HG03439 (cell line): ENCODE data around the gene FGF1.

Source experiments
- ATAC-seq: cut with Tn5 transposase; IDR thresholded peaks from one replicate; pipeline ENCODE4 v1.9.1; 2021; ENCODE audit warnings: mild to moderate bottlenecking, moderate library complexity; ENCODE audit not compliant: unreplicated experiment

The FGF1 gene

DNA sequence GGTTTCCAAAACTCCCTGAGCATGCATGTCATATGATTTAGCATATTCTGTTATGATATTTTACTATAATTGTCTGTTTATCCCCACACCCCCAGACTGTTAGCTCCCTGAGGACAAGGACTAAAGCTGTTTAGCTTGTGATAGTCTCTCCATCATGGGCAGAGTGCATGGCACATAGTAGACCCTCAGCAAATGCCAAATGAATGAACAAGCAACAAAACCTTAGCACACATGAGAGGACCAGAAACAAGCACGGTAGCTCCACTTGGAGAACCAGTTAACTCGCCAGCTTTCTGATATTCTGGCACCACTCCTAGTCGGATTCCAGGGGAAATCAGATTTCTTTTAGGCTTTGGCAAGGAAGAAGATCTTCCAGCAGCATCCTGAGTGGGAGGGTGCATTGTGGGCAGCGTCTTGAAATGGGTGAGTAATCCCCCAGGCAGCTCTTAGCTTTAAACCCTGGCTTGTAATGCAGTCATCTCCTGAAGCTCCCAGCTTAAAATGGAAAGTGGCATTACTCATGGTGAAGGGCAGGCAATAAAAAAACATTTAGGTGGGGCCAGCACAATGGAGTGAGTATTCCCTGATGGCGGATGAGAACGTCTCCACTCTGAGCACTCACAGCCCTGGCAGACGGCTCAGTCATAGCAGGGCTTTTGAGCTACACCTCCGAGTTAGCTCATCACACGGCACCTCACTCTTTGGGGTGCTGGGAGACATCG lies 41.1 kb downstream of the FGF1 start:
- no peak for ATAC-seq

DNA sequence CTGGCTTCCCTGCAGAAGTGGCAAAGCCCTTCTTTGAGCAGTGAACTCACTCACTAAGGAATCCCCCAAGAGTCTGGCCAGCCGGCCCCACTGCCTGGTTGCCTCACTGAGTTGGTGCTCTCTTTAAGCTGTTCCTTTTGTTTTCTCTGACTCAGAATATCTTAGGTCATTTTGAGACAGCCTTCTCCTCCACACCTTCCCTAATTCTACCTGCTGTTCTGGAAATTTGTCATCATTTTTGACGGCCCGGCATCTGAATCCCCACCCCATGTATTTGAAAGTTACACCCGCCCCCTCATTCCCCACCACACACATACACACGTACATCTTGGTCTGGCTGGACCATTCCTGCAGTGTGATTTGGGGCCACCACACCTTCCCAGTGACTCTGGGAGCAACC lies 41.8 kb downstream of the FGF1 start:
- no peak for ATAC-seq

DNA sequence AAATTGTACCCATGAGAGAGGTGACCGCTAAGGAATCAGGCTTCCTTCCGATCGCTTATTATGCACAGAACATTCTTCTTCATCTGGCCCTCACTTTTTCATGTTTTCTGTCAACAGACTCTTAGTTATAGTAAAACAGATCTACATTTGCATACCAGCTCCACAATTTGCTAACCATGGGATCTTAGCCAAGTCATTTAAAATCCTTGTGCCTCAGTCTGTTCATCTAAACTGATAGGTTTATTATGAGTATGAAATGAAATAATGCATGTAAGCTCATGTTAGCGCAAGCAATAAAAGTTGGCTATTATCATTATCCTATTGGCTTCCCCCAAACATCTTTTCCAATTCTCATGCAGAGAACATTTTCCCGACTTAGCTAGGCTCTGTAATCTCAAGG lies 42.3 kb downstream of the FGF1 start:
- no peak for ATAC-seq

DNA sequence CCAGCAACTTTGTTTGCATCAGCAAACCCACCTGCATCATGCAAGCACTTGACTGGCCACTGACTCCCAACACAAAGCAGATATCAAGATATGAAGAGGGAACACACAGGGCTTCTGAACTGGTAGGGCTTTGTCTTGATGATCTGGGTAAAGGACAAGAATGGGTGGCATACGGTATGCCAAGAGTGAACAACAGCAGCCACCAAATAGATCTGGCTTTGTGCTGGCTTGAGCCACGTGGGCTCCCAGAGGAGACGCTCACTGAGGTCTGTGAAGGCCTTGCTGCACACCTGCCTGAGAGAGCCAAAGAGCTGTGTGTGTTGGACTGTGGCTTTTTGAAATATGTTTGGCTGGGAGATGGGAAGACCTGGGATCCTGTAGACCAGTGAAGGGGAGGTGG lies 43.5 kb downstream of the FGF1 start:
- no peak for ATAC-seq

DNA sequence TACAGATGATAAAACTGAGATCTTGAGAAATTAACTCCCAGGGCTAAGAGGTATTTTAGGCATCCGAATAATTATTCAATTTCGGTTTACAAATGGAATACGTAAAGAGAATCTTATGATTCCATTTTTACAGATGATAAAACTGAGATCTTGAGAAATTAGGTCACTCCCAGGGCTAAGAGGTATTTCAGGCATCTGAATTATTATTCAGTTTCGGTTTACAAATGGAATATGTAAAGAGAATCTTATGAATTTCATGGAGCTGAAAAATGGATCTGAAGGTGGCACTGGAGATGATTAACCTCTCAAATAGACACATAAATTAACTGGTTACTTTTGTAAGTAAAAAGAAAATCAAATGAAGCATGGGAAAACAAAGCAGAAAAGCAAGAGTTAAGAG lies 44.2 kb downstream of the FGF1 start:
- no peak for ATAC-seq

DNA sequence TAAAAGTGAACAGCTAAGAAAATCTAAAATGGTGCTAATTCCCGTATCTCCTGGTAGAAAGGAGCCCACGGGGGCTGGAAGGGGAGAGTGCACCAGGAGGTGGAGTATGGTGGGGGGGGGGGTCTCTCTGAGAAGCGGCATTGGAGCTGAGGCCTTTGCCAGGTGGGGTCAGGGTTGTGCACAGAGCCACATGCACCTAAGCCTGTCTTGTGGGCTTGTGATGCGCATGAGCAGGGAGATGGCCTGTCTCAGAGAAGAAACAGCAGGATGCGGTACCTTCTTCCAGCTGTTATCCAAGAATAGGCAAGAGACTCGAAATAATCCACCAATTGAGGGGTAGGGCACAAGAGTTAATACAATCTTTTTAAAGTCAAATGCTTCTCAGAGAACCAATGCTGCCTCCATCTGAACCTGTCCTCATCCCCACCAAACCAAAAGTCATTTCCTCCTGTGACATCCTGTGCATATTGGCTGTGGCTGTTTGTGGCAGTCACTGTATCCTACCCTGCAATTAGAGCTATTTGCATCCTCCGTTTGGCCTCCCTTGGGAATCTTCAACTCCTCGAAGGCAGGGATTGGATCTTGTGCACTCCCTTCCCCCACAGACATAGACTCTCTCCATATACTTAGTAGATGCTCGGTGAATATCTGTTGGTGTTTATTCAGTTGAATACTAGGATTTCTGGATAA lies 45.4 kb downstream of the FGF1 start:
- ATAC-seq = no peak

DNA sequence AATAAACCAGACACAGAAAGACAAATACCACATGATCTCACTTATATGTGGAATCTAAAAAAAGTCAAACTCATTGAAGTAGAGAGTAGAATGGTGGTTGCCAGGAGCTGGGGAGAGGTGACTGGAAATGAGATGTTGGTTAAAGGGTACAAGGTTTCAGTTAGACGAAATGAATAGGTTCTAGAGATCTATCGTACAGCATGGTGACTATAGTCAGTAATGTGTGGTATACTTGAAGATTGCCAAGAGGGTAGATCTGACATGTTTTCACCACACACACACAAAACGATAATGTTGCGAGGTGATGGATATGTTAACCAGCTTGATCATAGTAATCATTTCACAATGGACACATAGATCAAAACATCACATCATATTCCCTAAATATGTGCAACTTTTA lies 46.4 kb downstream of the FGF1 start:
- no peak for ATAC-seq

DNA sequence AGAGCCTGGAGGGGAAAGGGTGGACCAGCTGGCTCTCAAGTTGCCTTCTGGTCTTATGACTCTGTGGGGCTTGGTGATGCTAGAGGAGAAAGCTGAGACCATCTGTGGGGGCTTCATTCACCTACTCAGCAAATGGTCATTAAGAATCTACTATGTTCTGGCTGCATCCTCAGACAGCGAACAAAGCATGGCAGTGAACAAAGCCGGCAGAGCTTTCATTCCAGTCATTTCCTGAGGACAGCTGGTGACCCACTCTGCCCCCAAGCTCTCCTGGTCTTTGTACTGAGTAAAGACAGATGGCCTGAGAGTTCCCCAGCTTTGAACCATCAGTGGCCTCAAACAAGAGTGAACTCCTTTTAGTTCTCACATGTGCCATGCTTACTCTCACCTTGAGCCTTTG lies 48.0 kb downstream of the FGF1 start:
- ATAC-seq = no peak

DNA sequence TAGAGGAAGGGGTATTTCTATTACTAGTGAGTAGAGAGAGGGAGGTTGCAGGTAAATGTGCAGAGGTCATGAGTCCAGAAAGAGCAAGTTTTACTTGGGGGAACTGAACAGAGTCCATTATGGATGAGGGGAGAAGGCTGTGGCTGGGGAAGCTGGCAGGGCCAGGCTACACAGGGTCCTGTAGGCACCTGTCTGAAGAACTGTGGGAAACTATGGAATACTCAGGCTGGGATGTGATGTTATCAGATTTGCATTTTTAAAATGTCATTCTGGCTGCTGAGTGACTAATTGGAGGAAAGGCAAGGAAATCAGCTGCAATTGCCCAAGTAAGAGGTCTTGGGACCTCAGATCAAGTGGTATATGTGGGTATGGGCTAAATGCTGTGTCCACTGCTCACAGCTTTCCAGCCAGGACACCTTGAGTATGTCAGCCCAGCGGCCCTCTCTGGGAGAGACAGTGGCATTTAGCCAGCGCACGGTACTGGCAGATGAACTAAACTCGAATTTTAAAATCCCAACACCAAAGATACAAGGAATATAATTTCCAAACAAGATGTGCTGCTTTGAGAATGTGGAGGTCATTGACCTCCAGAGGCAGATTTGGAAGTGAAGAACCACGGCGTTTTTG lies 49.1 kb downstream of the FGF1 start:
- ATAC-seq = no peak

DNA sequence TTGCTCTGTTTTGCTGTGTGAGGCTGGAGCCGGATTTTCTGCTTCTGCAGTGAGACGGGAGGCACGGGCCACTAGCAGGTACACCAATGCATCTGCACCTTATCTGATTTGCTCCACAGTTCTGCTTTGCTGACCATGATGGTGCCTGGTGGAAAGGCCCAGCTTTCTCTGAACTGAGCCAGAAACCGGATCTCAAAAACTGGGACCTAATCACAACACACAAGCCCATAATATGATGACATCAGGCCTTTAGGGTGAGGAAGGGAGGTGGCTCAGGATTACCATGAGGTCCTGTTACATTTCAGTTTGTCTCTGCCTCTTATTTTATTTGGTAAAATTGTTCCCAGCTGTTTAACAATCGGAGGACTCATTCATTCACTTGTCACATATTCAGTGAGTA lies 49.8 kb downstream of the FGF1 start:
- ATAC-seq = no peak

DNA sequence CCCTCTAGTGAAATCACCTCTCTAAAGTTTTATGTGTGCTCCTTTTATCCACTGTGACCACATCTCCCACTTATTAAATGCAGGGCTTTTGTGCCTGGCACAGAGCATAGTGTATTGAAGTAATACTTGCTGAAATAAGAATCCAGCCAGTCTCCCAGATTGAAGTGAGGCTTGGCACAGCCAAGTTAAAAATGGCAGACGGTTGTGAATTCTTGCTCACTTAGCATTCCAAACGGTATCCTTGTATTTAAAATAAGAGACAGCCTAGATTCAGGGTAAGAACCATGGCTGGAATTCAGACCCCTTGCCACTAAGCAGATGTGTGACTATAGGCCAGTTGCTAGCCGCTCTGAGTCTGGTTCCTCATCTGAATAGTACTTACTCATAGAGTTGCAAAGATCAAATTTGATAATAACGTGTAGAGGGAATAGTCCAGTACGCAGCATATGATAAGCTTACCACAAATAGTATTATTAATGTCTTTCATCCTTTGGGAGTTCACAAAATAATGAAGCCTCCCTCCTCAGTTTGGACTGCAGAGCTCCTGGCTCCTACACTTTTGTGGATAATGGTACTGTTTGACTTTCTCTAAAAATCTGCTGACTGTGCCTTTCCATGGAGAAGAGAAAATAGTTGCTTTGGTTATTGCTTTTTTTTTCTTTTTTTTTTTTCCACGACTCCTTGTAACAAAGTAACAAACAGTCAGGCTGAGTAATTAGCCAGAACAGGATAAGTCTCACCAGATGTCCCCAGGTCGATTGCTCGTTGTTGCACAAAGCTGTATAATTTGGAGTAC lies 51.5 kb downstream of the FGF1 start:
- no peak for ATAC-seq

DNA sequence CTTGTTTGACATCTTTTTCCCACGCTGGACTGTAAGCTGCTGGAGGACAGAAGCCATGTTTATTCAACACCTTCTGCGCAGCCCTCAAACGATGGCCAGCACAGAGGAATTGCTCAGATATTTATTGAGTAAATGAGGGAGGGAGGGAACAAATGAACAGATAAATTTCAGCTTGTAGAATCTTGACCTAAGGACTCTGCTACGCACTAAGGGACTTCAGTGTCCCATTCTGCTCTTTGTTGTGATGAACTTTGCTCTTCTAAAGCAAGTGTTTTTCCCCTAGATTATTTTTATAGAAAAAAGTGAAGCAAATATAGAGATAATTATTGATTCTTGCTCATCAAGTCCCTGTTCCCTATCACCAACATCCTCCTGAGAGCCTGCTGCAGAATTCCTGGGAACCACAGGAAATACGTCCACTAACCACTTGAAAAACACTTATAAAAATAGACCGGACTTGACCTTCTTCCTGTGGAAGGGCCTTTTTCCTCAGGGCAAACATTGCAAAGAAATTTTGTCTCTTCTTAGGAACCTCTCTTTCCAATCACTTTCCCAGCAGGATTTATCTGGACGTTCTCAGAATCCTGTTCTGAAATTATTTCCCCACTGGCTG lies 54.9 kb downstream of the FGF1 start:
- ATAC-seq = no peak

DNA sequence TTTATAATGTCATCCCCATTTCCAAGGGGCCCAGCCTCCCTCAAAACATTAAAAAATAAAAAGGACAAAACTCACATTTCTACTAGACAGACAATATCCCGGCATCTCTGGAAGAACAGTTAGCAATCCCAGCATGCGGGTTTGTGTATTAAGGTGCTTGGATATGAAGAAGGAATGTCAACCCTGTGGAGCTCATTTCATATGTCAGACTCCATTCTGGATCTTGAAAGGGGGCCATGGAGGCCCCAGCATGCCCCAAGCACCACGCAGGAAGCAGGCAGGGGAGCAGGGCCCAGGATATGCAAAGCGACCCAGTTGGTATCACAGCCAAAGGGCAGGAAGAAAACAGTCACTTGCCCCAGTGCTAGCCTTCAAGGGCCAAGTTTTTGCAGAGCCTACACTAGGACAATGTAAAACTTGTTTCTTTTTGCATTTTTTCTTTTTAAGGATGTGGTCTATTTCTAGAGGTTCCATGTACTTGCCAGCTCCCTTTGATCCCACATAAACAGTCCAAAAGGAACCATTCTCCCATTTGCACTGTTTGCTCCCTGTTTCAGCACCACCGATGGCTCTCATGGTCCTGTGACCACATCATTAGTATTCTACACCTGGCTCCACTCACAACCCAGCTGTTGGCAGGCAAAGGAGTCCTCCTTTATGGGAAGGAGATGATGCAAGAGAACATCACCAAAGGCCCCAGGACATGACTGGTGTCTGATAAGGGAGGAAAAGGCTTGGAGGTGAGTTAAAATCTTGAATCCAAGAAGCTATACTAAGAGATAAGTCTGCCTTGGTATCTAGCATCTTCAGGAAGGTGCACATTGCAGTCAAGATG lies 58.3 kb downstream of the FGF1 start:
- ATAC-seq = no peak

DNA sequence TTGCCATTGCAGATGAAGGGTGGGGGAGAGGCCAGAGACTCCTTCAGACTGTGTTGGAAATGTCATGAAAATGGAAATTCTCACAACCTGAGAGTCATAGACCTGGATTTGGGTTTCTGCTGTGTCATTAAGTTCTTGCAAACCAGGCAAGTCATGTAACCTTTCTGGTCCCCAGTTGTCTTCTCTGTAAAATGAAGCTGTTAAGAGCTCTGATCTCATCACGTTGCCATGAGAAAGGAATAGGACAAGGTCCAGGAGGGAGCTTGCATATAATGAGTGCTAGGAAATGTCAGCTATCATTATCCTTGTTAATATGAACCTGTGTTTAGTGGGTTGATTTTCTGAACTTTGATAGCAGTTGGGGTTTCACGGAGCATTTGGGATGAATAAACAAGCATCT lies 59.1 kb downstream of the FGF1 start:
- ATAC-seq = no peak

DNA sequence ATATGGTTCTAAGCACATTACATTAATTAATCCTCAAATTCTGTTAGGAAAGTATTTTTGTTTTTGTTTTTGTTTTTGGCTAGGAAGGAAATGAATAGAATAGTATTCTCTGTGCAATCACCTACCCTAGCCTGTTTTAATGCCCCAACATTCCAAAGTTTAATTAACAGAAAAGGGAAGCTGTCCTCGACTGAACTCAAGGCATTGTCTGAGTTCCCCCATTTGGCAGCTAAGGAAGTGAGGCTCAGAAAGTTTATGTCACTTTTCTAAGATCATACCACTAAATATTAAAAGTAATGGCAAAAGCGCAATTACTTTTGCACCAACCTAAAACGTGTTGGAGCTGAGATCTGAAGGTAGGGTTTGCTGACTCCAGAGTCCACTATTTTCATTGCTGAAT lies 59.8 kb downstream of the FGF1 start:
- ATAC-seq = no peak

DNA sequence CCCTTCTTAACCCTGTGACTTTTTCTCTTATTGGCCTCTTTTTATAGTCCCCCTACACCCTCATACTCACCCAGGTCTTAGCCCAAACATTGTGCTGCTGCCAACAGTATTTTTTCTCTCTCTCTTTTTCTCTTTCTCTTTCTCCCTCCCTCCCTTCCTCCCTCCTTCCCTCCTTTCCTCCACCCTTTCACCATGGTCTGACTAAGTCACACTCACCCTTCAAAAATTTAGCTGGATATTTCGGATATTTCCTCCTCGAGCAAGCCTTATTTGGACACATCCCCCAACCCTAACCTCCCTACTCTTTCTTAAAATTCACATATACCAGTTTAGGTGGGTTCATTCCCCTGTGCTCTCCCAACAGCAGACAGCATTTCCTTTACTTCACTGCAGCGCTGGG lies 64.7 kb downstream of the FGF1 start:
- no peak for ATAC-seq

DNA sequence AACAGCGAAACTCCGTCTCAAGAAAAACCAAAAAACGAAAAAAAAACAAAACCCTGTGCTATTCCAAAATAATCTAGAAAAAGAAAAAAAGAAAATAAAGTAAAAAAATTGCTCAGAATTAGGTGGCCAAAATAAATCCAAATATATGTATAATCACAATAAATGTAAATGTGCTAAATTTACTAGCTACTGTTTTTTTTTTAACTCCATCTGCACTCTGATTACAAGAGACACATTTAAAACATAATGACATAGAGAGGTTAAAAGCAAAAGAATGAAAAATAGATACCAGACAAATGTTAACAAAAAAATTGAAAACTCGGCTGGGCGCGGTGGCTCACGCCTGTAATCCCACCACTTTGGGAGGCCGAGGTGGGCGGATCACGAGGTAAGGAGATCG lies 66.1 kb downstream of the FGF1 start:
- no peak for ATAC-seq

DNA sequence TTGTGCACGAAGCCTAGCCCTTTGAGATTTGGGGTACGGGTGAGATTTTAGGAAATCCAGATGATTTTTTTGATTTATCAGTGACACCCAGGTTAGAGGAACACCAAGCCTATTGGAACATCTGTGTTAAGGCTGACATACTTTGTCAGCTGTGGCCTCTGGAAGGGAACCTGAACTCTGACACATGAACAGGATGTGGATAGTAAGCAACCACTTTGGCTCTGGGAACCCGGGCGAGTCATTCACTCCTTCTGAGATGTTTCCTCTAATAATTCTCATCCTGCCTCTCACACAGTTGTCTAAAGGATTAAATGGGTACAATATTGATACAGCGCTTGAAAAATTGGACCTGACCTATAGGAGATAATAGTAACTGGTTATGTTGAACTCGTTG lies 67.8 kb downstream of the FGF1 start:
- ATAC-seq = no peak

DNA sequence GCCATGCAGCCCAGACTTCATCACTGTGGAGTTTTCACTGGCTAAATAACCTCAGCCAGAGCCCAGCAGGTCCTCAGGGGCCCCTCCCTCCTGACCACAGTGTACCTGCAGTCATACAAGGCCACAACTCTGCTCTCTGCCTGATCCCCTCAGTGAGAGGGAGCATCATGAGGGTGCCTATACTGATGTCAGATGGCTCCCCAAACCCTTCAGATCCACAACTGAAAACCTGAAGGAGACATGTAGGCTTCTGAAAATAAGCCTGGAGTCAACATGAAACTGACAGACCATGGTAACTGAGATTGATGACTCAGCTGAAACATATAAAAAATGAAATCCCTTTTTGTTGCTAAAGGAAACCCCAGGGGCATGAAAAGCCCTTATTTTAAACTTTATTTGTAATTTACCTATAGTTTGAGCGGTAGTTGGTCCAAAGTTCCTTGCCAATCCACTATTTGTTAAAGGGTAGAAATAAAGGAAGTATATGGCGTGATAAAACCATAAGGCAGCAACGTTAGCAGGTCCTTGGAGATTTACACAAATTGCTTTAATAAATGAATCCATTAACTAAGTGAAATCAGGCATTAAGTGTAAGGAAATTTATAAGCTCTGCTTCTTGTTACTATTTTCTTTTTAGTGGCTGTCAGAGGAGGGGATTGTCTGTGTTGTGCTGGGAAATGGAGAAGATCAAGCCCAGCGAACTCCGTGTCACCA lies 68.3 kb downstream of the FGF1 start:
- ATAC-seq = no peak

DNA sequence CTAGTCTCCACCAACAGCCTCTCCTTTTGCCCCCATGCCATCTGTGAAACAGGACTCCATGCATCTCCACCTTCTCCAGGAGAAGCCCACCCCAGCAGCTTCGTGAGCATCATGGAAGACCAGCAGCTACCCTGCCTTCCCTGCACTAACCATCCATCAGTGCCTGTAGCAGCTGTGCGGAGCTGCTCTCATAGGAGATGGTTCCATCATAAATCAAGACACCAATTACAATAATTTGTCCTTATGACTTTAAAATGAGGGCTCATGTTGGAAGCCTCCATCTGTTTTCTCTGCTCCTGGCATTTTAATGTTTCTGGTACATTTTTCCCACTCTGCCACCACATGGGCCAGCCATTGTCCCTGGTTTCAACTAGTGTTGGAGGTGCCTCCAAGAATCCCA lies 69.9 kb downstream of the FGF1 start:
- ATAC-seq = no peak
